Coronary artery (tissue), 2 donors: Measurements from ENCODE around the gene PPP1R26.

Experiments
- DNase-seq: peaks from one replicate; pipeline ENCODE4 v3.0.0-alpha.2; 2017; ENCODE audit warnings: low spot score
- H3K27ac ChIP-seq, 2 donors: fragments of 200-600 bp; sonication (generic); one replicate each; pipeline ENCODE4 v1.5.1; 2016 to 2019
- H3K4me3 ChIP-seq: fragments of 200-600 bp; sonication (generic); 2 replicates; pipeline ENCODE4 v1.5.1; 2016; ENCODE audit warnings: mild to moderate bottlenecking, moderate library complexity
- TF ChIP-seq, protein P1 (sequence below): fragments of 200-600 bp; sonication (generic); IDR thresholded peaks from one replicate; pipeline ENCODE4 v1.5.1; 2019; ENCODE audit warnings: antibody characterized with exemption

PPP1R26 gene

DNA sequence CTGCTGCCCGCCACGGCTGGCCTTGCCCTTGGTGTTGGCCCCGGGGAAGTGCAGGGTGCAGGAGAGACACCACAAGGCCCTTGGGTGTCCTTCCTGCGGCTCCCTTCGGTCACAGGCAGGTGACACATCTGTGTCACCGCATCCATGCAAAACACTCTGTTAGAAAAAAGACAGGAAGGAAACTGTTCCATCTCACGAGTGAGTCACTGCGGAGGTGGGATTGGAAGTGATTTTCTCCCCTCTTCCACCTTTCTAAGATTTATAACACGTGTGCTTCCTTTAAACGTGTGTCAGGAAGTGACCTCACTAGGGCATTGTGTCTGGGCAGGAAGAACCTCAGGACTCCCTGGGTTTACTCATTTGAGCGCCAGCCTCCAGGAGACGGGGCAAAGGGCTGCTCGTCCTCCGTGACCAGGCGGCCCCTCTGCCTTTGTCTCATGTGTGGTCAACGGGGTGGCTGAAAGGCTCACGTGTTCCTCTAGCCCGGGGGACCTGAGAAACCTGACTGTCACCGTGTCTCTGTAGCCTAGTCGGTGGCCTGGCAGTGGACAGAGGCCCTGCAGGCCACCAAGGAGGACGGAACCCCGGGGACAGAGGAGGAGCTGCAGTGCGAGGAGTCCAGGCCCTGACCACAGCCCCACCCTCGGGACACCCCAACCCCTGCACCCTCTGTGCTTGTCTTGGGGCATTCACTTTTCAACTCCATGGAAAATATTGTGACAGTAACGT, 36.7 kb downstream of the PPP1R26 start:
- TF ChIP-seq, protein P1, sequence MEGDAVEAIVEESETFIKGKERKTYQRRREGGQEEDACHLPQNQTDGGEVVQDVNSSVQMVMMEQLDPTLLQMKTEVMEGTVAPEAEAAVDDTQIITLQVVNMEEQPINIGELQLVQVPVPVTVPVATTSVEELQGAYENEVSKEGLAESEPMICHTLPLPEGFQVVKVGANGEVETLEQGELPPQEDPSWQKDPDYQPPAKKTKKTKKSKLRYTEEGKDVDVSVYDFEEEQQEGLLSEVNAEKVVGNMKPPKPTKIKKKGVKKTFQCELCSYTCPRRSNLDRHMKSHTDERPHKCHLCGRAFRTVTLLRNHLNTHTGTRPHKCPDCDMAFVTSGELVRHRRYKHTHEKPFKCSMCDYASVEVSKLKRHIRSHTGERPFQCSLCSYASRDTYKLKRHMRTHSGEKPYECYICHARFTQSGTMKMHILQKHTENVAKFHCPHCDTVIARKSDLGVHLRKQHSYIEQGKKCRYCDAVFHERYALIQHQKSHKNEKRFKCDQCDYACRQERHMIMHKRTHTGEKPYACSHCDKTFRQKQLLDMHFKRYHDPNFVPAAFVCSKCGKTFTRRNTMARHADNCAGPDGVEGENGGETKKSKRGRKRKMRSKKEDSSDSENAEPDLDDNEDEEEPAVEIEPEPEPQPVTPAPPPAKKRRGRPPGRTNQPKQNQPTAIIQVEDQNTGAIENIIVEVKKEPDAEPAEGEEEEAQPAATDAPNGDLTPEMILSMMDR: no peak
- H3K27ac ChIP-seq: no peak overlapping the region
- H3K4me3 ChIP-seq: no peak overlapping the region
- peak; percentile 49 for DNase-seq

DNA sequence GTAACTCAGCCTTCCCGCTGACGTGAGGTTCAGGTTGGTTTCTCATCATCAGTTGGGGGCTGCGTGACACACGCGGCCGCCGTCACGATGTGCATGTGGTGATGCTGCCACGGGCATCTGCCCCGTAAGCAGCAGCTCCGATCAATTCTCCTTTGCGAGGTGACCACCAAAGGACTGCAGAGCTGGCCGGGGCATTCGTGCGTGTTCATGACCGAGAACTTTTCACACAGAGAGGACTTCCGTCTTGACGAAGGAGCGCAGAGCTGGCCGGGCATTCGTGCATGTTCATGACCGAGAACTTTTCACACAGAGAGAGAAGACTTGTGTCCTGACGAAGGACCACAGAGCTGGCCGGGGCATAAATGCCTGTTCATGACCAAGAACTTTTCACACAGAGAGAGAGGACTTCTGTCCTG, 37.8 kb downstream of the PPP1R26 start:
- Histone ChIP-seq H3K4me3 (no peak overlapping the region), H3K27ac (no peak overlapping the region)
- peak; percentile 46 for DNase-seq
- TF ChIP-seq, protein P1: no peak

DNA sequence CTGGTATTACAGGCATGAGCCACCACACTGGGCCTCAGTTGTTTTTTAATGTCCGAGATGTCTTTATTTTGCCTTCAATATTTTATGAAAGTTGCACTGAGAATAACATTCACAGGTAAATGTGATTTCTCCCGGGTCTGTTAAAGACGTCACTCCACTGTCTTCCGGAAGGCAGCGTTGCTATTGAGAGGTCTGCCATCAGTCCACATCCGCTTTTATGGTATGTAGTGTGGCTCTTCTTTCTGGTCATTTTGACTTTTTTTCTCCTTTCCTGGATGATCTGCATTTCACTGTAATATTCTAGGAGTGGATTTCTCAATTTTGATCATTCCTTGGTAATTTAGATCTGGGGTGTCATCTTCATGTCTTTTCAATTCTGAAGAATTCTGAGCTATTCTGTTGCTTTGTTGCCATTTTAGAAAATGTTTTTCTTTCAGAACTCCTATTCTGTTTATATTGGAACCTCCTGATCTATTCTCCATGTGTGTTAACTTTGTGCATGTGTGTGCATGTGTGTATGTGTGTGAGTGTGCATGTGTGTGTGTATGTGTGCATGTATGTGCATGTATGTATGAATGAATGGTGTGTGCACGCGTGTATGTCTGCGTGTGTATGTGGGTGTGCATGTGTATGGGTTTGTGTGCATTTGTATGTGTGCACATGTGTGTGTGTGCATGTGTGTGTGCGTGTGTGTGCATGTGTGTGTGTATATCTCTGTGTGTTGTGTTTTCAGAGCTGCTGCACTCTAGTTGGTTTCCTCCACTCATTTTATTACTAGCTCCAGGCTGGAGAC, 39.8 kb downstream of the PPP1R26 start:
- DNase-seq: no peak
- TF ChIP-seq, protein P1: no peak
- no peak overlapping the region for H3K4me3 ChIP-seq
- H3K27ac ChIP-seq: no peak overlapping the region

DNA sequence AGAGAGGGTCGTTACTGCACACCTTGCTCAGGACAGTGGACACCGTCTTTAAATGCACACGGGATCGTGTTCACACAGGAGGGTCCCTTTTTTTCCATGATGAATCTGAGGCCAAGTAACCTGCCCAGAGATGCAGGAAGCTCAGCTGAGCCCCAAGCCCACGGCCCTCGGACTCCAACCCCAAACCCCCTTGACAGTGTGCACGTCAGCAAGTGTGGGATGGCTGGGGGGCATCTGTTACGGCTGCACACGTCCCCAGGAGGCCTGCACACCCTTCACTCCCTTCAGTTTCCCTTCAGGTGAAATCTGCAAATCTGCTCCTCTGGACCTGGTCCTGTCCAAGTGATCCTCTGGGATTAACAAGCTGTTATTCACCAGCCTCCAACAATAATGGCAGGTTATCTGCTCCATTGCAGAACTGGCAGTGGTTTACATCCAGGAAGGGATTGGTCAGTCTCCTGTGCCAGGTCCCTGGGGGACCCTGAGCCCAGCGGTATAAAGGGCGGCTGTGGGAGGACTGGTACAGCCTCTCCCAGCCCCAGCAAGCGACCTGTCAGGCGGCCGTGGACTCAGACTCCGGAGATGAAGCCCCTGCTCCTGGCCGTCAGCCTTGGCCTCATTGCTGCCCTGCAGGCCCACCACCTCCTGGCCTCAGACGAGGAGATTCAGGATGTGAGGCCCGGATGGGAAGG, 41.5 kb downstream of the PPP1R26 start, which contains the start of gene LCN1:
LCN1 (plus strand) TSS at position 525 of the 692 bp plus-strand sequence; CDS start at position 583, 58 bp downstream.
- TF ChIP-seq, protein P1: no peak
- no peak within 1 kb of the TSS for H3K4me3 ChIP-seq
- no peak within 1 kb of the TSS for H3K27ac ChIP-seq
- peak; percentile 9 for DNase-seq

DNA sequence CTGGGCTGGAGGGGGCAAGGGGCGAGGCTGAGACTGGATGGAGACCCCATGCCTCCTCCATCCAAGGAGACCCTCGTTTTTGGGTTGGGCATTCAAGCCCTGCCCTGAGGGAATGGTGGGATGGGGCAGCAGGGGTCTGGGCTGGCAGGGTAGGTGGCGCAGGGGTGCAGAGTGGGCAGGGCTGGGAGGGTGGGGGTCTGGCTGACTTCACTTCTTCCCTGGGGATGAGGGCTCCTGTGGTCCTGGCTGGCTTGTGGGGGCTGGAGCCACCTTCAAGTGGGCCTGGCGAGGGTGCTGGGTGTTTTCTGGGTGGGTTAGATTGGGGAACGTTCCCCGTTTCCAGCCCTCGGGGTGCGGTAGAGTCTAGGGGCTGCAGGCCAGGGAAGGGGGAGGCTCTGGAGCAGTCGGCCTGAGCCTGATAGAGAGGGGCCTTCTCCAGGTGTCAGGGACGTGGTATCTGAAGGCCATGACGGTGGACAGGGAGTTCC, 42.1 kb downstream of the PPP1R26 start:
- H3K4me3 ChIP-seq: no peak overlapping the region
- TF ChIP-seq, protein P1: no peak
- H3K27ac ChIP-seq: no peak overlapping the region
- peak; percentile 21 for DNase-seq

DNA sequence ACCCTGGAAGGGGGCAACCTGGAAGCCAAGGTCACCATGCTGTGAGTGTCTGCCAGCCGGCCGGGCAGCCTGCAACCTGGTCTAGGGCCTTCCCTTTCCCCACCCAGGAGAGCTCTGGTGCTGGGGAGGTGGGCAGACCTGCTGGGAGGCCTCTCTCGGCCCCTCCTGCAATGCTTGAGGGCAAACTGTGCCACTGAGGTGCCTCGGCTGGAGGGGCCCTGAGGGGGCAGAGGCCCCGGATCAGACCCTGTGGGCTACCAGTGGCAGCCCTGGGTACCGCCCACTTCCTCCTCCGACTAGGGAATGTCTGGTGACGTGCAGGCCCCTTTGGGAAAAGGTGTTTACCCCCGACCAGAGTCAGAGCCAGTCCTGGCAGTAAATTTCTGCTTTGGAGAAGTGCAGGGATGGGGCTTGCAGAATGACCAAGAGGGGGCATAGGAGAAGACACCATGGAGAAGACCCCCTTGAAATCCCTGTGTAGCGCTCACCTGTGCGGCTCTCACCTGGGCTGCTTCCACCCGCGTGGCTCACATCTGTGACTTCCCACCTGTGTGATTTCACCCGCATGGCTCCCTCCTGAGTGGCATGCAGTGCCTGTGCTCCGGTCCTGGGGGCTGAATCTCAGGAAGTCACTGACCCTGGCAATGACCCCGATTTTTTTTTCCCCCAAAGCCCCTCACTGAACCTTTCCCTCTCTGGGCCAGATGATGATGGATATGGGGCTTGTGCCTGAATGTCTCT, 42.7 kb downstream of the PPP1R26 start:
- DNase-seq: peak; percentile 61
- no peak overlapping the region for H3K4me3 ChIP-seq
- no peak overlapping the region for H3K27ac ChIP-seq
- TF ChIP-seq, protein P1: no peak
